SK-N-MC (cell line): Measurements from ENCODE around the gene CEP162.
"Not testable (repeated sequence)": the region's sequence is repeated elsewhere in the genome, so short reads cannot be mapped to it uniquely, and the experiment has no call there.

Experiments
- EZH2 ChIP-seq: fragments of 200-600 bp; sonication (generic); IDR thresholded peaks from one replicate; pipeline ENCODE4 v1.6.1; 2017; ENCODE audit warnings: antibody characterized with exemption
- POLR2AphosphoS5 ChIP-seq: IDR thresholded peaks from 2 replicates; pipeline ENCODE4 v1.6.1; 2012; ENCODE audit warnings: mild to moderate bottlenecking, low read depth, low read length, borderline replicate concordance

GRCh38 chr6:84105215-84105924, 122.1 kb downstream of the CEP162 start:
- not testable (repeated sequence) for TF ChIP-seq POLR2AphosphoS5, EZH2
